NCI-H1436 (cell line): Measurements from ENCODE around the gene CHIC2.
A peak's percentile ranks its signal among the peaks of the same experiment; 100 is the strongest.

Source experiments
- DNase-seq: peaks from one replicate; lab custom pipeline; 2025; lab: John Stamatoyannopoulos, UW

Gene CHIC2

GRCh38 chr4:54005475-54005874, 58.9 kb downstream of the CHIC2 start:
- no peak for DNase-seq

GRCh38 chr4:54004463-54004862, 59.9 kb downstream of the CHIC2 start:
- no peak for DNase-seq

- DNase-seq = no peak
Measured at GRCh38 chr4:54001668-54002365, 62.6 kb downstream of the CHIC2 start.

GRCh38 chr4:53997898-53998297, 66.5 kb downstream of the CHIC2 start:
- DNase-seq = no peak

- DNase-seq = no peak
Measured at GRCh38 chr4:53994382-53995102, 69.9 kb downstream of the CHIC2 start.

- DNase-seq = no peak
Measured at GRCh38 chr4:53992785-53993184, 71.6 kb downstream of the CHIC2 start.

- DNase-seq = no peak
Measured at GRCh38 chr4:53991821-53992220, 72.6 kb downstream of the CHIC2 start.

- DNase-seq = no peak
Measured at GRCh38 chr4:53990641-53991040, 73.8 kb downstream of the CHIC2 start.

- no peak for DNase-seq
Measured at GRCh38 chr4:53987761-53988171, 76.6 kb downstream of the CHIC2 start.

- no peak for DNase-seq
Measured at GRCh38 chr4:53986062-53986461, 78.3 kb downstream of the CHIC2 start.

GRCh38 chr4:53981567-53981966, 82.8 kb downstream of the CHIC2 start:
- no peak for DNase-seq

- no peak for DNase-seq
Measured at GRCh38 chr4:53981066-53981465, 83.3 kb downstream of the CHIC2 start.

GRCh38 chr4:53974561-53974960, 89.8 kb downstream of the CHIC2 start:
- no peak for DNase-seq

GRCh38 chr4:53967986-53968385, 96.4 kb downstream of the CHIC2 start:
- DNase-seq = no peak

GRCh38 chr4:53963781-53964180, 100.6 kb downstream of the CHIC2 start:
- peak; percentile 24 for DNase-seq

GRCh38 chr4:53963336-53963735, 101.1 kb downstream of the CHIC2 start:
- no peak for DNase-seq

GRCh38 chr4:53962516-53963225, 101.7 kb downstream of the CHIC2 start:
- no peak for DNase-seq

- no peak for DNase-seq
Measured at GRCh38 chr4:53961351-53961750, 103.1 kb downstream of the CHIC2 start.

- DNase-seq = no peak
Measured at GRCh38 chr4:53960843-53961242, 103.6 kb downstream of the CHIC2 start.
